Left lung (tissue), 10 donors: Measurements from ENCODE around the gene TMEM141. TPM values are rescaled to one million over a fixed set of nuclear protein-coding genes. Genes with fewer than 3 reads are reported as not detected.
"Not testable (repeated sequence)": the region's sequence is repeated elsewhere in the genome, so short reads cannot be mapped to it uniquely, and the experiment has no call there.

Source experiments
- ATAC-seq: fragments of 200-7000 bp; cut with Tn5 transposase; one replicate; pipeline ENCODE4 v1.9.1; 2020; ENCODE audit warnings: moderate library complexity
- DNase-seq, 4 donors: peaks; one replicate each; pipeline ENCODE4 v3.0.0-alpha.2; 2013 to 2020
- H3K27ac ChIP-seq, 2 donors: fragments of 200-600 bp; sonication (generic) in 1 of 2; one replicate each; pipeline versions ENCODE4 v1.5.0 to v1.8.0; 2020 to 2021
- H3K27me3 ChIP-seq, 2 donors: fragments of 200-600 bp; sonication (generic) in 1 of 2; one replicate each; pipeline versions ENCODE4 v1.5.0 to v1.8.0; 2020 to 2021
- H3K36me3 ChIP-seq, 2 donors: fragments of 200-600 bp; sonication (generic) in 1 of 2; one replicate each; pipeline versions ENCODE4 v1.5.0 to v1.8.0; 2020 to 2021
- H3K4me1 ChIP-seq, 2 donors: fragments of 200-600 bp; one replicate each; pipeline ENCODE4 v1.8.0; 2021
- H3K4me3 ChIP-seq, 2 donors: fragments of 200-600 bp; sonication (generic) in 1 of 2; one replicate each; pipeline versions ENCODE4 v1.5.0 to v1.8.0; 2020 to 2021; ENCODE audit warnings: mild to moderate bottlenecking in 1 of 2
- H3K9me3 ChIP-seq, 2 donors: fragments of 200-600 bp; sonication (generic) in 1 of 2; one replicate each; pipeline versions ENCODE4 v1.5.0 to v1.8.0; 2020 to 2021
- CTCF ChIP-seq, 2 donors: fragments of 200-600 bp; sonication (generic) in 1 of 2; IDR thresholded peaks; one replicate each; pipeline versions ENCODE4 v1.5.0 to v1.8.0; 2021; ENCODE audit warnings: antibody characterized with exemption in 2 of 2
- intact Hi-C, 2 donors: fragments of 100-400 bp; cut with DNase I; formaldehyde crosslinking; loops; one replicate each; pipeline versions ENCODE4 v1.11.2 to v1.14.2; 2022
- polyA plus RNA-seq, 6 donors: library from polyadenylated mRNA; unstranded; fragments of 120-200 nt; gene quantifications; one replicate each; pipeline ENCODE4 v1.2.1, GENCODE V29; 2013; ENCODE audit not compliant: insufficient read length in 6 of 6
- total RNA-seq, 2 donors: library from RNA; stranded (reverse); fragmentation: NEBNext Ultra II Directional; extraction: Animal tissue kit (Norgen Biotek cat#: 25700); gene quantifications; one replicate each; pipeline ENCODE4 v1.2.1, GENCODE V29; 2021
- donor health status: DM: no; HTN: yes; CAD: no.
- donor health status: DM: no; HTN: no; CAD: no.

TMEM141 gene
- total and polyA plus RNA-seq, 8 donors: 49.3 to 76.6 (median 54.5) TPM

GRCh38 chr9:136766410-136767120 is 24.6 kb upstream of the TMEM141 start:
- intact Hi-C loops: not testable (repeated sequence)

GRCh38 chr9:136769710-136770191 is 21.4 kb upstream of the TMEM141 start:
- Histone ChIP-seq H3K27ac (no peak overlapping the region), H3K9me3 (peaks cover 0 to 11% of the 10 kb centered on the region in 2 donors), H3K4me1 (no peaks in the 10 kb centered on the region), H3K27me3 (peaks cover 6 to 16% of the 10 kb centered on the region in 2 donors), H3K4me3 (no peak overlapping the region), H3K36me3 (no peaks in the 10 kb centered on the region)
- ATAC-seq: peak; percentile 82
- intact Hi-C loops: no loop called here
- DNase-seq: peak in 1 of 4 donors; percentile 84
- TF ChIP-seq CTCF (IDR thresholded peaks at IDR 0.05): peak in 1 of 2 donors; percentile 53

More at GRCh38 chr9:136766410-136767120, 24.6 kb upstream of the TMEM141 start:
- not testable (repeated sequence) for H3K36me3 ChIP-seq, H3K27ac ChIP-seq, H3K9me3 ChIP-seq, ATAC-seq, H3K4me1 ChIP-seq, H3K4me3 ChIP-seq
- H3K27me3 ChIP-seq: peaks cover 6 to 46% of the 10 kb centered on the region in 2 donors
- peak in 1 of 4 donors; percentile 54 for DNase-seq
- TF ChIP-seq CTCF (IDR thresholded peaks at IDR 0.05): peak; percentile 21 to 34

GRCh38 chr9:136771907-136772415 is 19.2 kb upstream of the TMEM141 start:
- no peak overlapping the region for H3K4me3 ChIP-seq
- ATAC-seq (no peak), DNase-seq (no peak)
- no peaks in the 10 kb centered on the region for H3K4me1 ChIP-seq
- intact Hi-C loops: no loop called here
- H3K9me3 ChIP-seq: peaks cover 0 to 11% of the 10 kb centered on the region in 2 donors
- H3K27ac ChIP-seq: no peak overlapping the region
- TF ChIP-seq CTCF (IDR thresholded peaks at IDR 0.05): no peak
- H3K27me3 ChIP-seq: peaks cover 6 to 13% of the 10 kb centered on the region in 2 donors
- H3K36me3 ChIP-seq: no peaks in the 10 kb centered on the region

GRCh38 chr9:136773386-136774044 is 17.6 kb upstream of the TMEM141 start:
- peaks cover 0 to 3% of the 10 kb centered on the region in 2 donors for H3K27me3 ChIP-seq
- H3K4me1 ChIP-seq: no peaks in the 10 kb centered on the region
- no peak for TF ChIP-seq CTCF (IDR thresholded peaks at IDR 0.05)
- no peak overlapping the region for H3K4me3 ChIP-seq
- ATAC-seq: peak; percentile 52
- intact Hi-C loops: no loop called here
- H3K27ac ChIP-seq: no peak overlapping the region
- peaks cover 0 to 11% of the 10 kb centered on the region in 2 donors for H3K9me3 ChIP-seq
- DNase-seq: peak in 1 of 4 donors; percentile 89
- H3K36me3 ChIP-seq: no peaks in the 10 kb centered on the region
